HG02973 (cell line): ENCODE measurements around the gene RFXANK.
"Not testable (repeated sequence)": the region's sequence is repeated elsewhere in the genome, so short reads cannot be mapped to it uniquely, and the experiment has no call there.

Experiments used
- ATAC-seq: cut with Tn5 transposase; IDR thresholded peaks from one replicate; pipeline ENCODE4 v1.9.1; 2021; ENCODE audit warnings: moderate library complexity; ENCODE audit not compliant: unreplicated experiment

The RFXANK gene

DNA sequence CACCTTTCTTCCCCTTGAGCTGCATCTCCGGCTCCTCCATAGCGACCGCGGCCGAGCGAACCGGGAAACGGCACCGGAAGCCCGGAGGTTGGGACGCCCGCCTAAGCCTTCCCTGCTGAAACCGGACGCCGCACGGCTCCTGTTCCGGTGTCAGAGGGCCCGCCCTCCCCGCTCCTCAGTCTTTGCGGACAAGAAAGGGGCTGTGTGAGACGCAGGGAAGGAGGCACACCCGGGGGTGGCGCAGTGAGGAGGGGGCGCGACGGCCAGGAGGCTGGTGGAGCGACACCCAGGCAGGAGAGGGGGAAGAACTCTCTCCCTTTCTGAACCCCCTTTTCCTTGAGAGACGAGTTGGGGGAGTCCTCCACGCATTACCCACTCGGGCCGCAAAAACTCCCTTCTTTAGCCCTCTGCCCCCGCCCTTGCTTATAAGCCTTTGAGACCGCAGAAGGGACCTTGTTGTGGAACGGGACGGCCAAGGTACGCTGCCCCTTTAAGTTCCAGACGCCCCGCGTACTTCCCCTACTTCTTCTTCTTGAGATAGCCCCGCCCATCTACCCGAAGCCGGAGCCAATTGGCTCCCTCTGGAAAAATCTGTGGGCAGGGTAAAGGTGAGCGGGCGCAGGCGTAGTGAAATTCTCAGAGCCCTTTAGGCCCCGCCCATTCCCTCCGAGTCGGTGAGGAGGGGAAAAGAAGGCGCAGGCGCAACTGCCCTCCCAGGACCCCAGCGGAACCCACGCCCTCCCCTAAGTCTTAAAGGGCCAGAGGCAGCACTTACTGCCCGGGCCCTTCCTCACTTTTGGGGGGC lies at the start of gene RFXANK, which contains the start of gene BORCS8:
Gene RFXANK, plus strand, starts transcription at position 181 of the 805 bp plus-strand sequence. CDS start 1,689 bp downstream, outside the sequence.
Gene BORCS8, minus strand, starts transcription at position 75 of the 805 bp plus-strand sequence. Its CDS starts 35 bp downstream, at position 40.
- ATAC-seq = peak; percentile 68

DNA sequence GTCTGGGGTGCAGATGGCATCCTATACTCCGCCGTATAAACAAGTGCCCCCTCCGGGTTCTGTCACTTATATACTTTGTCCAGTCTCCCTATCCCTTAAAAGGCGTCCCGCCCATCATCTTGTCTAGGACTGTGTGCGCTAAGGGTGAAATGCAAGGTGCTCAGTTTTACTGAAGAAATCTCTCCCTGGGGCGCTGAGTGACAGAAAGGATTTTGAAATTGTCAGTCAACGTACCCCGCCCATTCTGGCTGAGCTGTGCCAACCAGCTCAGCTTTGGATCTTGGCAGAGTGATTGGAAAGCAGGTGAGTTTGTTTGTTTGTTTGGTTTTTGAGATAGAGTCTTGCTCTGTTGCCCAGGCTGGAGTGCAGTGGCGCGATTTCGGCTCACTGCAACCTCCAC lies 49.7 kb upstream of the RFXANK start:
- no peak for ATAC-seq

- no peak for ATAC-seq
Measured at GRCh38 chr19:19145281-19145680, 46.8 kb upstream of the RFXANK start.

DNA sequence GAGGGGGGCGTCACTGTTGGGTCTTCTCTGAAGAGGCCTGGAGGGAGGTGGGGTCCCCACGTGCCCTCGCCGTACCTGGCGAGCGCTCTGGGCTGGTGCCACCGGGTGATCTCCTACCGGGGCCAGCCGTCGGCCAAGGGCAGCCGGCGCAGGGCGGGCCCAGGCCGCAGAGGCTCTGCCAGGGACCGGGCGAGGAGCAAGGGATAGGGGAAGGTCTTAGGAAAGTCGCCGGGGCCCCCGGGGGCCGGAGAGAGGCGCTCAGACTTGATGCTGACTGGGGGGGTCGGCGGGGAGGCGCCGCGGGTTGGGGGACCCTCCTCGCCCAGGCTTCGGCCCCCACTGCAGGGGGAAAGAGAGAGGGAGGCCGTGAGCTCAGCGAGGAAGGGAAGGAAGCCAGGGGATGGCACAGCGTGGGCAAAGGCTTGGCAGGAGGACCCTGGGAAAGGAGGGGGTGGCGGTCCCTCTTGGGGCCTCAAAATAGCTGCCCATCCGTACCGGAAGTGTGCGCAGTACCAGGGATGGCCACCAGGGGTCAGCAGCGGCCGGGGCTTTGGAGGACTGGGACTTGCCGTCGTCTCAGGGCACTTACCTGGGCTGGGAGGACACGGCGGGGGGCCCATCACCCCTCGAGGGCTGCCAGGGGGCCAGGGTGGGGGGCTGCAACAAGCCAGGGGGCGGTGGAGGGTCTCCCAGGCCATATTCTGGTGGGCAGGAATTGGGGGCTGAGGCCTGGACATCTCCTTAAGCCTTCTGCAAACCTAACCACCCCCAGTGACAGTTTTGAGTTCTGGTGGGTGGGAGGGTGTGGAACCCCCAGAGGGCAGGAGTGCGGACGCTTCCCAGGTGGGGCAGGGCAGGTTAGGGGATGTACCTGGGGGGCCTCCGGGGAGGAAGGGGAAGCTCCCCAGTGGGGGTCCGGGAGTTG lies 46.1 kb upstream of the RFXANK start:
- ATAC-seq = no peak

GRCh38 chr19:19146865-19147264 lies 45.2 kb upstream of the RFXANK start:
- no peak for ATAC-seq

GRCh38 chr19:19147344-19147743 lies 44.7 kb upstream of the RFXANK start:
- no peak for ATAC-seq

DNA sequence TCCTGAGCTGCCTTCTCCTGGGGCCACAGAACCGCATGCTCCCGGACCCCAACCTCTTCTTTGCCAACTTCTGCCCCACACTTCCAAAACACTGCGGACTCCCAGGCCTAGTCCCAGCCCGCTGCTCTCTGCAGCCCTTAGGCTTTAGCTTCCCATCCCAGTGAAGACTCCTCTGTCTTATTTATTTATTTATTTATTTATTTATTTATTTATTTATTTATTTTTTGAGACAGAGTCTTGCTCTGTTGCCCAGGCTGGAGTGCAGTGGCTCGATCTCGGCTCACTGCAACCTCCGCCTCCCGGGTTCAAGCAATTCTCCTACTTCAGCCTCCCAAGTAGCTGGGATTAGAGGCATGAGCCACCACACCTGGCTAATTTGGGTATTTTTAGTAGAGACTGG lies 43.6 kb upstream of the RFXANK start:
- not testable (repeated sequence) for ATAC-seq

DNA sequence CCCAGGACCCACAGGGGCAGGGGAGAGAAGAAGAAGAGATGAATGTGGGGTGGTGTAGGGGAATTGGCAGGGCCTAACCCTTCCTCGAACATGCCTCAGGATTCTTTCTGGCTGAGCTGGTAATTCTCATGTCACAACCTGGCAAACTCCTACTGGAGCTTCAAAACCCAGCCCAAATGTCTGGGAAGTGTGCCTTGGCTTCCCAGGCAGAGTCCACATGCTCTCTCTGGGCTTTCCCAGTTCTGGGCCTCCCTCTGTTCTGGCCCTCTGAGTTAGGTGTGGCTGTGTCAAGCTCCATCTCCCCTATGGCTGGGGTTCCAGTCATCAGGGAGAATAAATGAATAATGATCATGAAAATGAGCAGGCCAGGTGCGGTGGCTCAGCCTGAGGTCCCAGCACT lies 42.6 kb upstream of the RFXANK start:
- no peak for ATAC-seq

GRCh38 chr19:19151418-19151817 lies 40.6 kb upstream of the RFXANK start:
- no peak for ATAC-seq

DNA sequence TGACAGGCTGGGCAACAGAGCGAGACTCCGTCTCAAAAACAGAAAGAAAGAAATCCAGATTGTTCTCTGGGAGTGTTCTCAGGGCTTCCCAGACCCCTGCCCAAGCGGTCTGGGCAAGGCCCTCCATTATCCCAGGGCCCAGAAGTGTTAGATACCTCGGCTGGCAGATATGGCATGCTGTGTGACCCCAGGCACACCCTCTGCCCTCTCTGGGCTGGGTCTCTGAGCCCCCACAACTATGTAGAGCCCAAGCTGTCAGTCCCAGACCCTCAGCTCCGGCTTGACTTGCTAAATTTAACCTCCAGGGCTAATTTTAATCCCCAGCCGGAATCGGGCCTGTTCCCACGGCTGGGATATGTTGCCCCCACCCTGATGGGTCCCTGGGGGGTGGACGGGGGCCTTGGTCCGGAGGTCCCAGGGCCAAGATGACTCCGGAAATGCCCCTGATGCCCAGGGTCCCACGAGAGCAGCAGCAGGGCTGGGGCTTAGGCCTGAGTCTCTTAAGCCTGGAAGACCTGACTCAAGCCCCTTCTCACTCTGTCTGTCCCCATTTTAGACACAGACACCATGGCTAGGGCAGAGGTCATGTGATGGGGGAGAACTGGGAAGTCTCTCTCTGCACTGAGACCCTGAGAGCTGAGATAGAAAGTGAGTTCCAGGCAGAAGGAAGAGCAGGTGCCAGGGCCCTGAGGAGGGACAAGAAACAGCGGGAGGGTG lies 39.2 kb upstream of the RFXANK start:
- no peak for ATAC-seq

- ATAC-seq = no peak
Measured at GRCh38 chr19:19154768-19155494, 37.1 kb upstream of the RFXANK start.

GRCh38 chr19:19155495-19156219 lies 36.4 kb upstream of the RFXANK start:
- peak; percentile 54 for ATAC-seq

GRCh38 chr19:19157808-19158207 lies 34.2 kb upstream of the RFXANK start:
- no peak for ATAC-seq

DNA sequence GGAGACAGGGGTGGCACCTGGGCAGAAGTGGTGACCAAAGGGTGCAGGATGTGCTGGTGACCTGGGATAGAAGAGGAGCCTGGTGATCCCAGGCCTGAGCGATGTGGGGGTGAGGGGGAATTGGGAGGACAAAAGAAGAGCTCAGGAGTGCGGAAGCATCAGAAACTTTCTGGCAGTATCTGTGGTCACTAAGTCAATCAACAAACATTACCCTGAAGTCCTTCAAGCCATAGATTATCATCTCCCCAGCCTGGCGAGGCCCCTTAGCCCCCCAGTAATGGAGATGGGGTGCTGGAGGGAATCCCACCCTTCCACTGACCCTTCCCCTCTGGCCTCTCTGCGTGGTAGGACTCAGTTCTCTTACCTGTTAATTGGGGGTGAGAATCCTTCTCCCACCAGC lies 32.5 kb upstream of the RFXANK start:
- ATAC-seq = no peak

GRCh38 chr19:19160461-19161035 lies 31.5 kb upstream of the RFXANK start:
- ATAC-seq = no peak

DNA sequence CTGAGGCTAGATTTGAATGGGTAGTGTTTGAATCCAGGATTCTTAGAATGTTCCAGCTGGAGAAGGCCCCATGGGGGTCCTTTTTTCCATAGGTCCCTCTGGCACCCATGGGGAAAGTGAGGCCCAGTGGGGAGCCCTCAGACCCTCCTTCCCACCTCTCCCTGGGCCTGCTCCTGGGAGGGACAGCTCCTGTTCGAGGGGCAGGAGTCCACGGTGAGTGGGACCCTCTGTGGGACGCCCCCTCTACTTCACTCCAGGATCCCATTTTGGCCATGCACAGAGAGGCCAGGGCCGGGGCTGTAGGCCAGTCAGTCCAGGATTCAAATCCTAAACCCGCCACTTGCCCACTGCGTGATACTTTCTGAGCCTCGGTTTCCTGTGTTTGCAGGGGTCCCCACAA lies 29.6 kb upstream of the RFXANK start:
- no peak for ATAC-seq

GRCh38 chr19:19165396-19165795 lies 26.7 kb upstream of the RFXANK start:
- no peak for ATAC-seq

GRCh38 chr19:19167612-19168011 lies 24.4 kb upstream of the RFXANK start:
- ATAC-seq = no peak
